Vagina (tissue), 2 donors: ENCODE results near the gene KCNH8.

Source experiments
- POLR2A ChIP-seq, 2 donors: fragments of 450-650 bp; IDR thresholded peaks; one replicate each; pipeline ENCODE4 v1.6.1; 2017; ENCODE audit warnings: antibody characterized with exemption in 2 of 2, mild to moderate bottlenecking in 2 of 2, moderate library complexity in 2 of 2
- POLR2AphosphoS5 ChIP-seq, 2 donors: sonication (generic); formaldehyde crosslinking; IDR thresholded peaks; one replicate each; pipeline ENCODE4 v1.9.0; 2017; ENCODE audit warnings: antibody characterized with exemption in 2 of 2, mild to moderate bottlenecking in 2 of 2, low read depth in 1 of 2; ENCODE audit not compliant: insufficient read depth in 1 of 2

DNA sequence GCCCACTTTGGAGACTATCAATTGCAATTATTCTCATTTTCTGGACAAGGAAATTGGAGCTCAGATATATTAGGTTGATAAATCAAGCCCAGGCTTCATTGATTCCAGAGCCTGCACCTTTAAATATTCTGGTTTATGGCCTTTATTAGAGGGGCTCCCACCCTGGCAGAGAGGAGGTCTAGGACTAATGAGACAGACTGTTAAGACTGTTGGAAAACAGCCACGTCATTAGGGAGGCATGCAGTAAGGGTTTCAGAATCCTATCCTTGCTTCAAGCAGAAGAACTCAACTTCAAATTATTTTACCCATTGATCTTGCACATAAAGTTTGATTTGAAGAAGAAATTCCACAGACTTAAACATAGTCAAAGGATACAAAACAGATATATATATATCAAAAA is 33.8 kb upstream of the KCNH8 start:
- no peak for TF ChIP-seq POLR2A (IDR thresholded peaks at IDR 0.05)
- no peak for TF ChIP-seq POLR2AphosphoS5 (IDR thresholded peaks at IDR 0.05; ENCODE audit: insufficient read depth in 1 of 2, low read depth in 1 of 2)
